ENCODE measurements around the gene FSIP1.
A peak's percentile ranks its signal among the peaks of the same experiment; 100 is the strongest.
"Not testable (repeated sequence)": the region's sequence is repeated elsewhere in the genome, so short reads cannot be mapped to it uniquely, and the experiment has no call there.

The FSIP1 gene

GRCh38 chr15:39782441-39783138, at the start of gene FSIP1:
TSS of gene FSIP1 (minus strand) at chr15:39782841. CDS start at chr15:39776524, 6,317 bp downstream.
- peak; percentile 97 for DNase-seq

- DNase-seq, result no peak
Observed at GRCh38 chr15:39830166-39830565, 47.5 kb upstream of the FSIP1 start.

- peak; percentile 55 for DNase-seq
Observed at GRCh38 chr15:39828374-39828931, 45.8 kb upstream of the FSIP1 start.

DNA sequence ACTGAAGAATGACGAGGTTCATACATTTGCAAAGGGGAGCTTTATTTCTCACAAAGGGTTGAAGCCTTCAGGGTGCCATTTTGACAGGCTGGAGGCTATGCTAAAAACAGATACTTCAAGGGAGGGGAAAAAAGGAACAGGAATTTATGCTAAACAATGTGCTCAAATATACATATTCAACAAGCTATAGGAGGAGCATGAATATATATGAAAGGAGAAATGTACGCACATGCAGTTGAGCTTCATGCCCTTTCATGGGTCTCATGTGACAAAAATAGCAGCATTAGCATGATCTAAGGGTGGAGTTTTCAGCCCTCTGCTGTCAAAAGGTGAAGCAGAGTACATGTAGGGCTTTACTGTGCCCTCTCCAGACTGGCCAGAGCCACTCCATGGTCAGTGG, 44.3 kb upstream of the FSIP1 start:
- DNase-seq, result no peak

DNA sequence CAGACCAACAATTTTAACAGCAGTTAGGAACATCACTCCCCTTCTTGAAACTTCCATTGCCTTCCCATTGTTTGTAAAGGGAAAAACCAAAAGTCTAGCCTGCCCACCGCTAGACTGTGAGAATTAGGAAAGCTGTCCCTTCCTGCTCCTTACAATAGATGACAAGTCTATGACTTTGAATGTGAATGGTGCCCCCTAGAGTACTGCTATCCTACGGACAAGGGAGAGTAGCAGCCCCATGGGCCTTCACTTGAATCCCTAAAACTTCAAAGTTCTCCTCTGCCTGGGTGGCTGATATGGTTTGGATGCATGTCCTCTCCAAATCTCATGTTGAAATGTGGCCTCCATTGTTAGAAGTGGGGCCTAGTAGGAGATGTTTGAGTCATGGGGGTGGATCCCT, 41.0 kb upstream of the FSIP1 start:
- DNase-seq, result no peak

GRCh38 chr15:39820050-39820602, 37.5 kb upstream of the FSIP1 start:
- no peak for DNase-seq

DNA sequence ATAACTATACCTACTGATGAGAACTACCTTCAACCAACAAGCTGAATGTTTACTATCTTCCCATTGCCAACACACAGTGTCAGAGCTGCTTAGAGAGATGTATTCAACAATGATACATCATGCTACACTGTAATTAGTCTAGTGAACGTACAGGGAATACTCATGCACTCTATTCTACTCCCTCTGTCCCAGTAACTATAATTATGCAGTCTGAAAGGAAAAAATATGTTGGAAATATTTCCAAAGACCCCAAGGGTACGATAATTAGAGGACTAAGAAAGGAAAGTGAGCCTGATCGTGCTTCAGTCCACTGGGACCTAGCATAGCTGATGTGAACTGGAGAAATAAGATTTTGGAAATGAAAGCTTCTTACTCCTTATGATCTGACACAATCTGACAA, 36.9 kb upstream of the FSIP1 start:
- DNase-seq, result no peak

DNA sequence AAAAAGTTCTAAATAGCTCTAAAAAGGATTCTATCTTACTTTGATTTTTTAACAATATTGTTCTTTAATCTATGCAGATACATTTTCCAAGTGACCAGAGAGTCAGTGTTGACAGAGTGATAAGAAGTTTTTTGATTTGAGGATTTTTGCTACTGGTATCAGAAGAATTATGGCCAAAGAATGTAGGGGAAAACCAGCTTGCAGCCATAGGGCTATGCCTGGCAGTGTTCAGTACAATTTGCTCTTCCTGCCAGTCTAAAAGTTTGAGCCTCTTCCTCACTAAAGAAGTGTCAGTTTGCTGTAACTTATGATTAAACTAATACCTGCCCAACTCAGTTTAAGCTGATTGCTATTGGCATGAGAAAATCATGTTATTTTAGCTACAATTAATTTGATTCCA, 35.3 kb upstream of the FSIP1 start:
- DNase-seq, result no peak

DNA sequence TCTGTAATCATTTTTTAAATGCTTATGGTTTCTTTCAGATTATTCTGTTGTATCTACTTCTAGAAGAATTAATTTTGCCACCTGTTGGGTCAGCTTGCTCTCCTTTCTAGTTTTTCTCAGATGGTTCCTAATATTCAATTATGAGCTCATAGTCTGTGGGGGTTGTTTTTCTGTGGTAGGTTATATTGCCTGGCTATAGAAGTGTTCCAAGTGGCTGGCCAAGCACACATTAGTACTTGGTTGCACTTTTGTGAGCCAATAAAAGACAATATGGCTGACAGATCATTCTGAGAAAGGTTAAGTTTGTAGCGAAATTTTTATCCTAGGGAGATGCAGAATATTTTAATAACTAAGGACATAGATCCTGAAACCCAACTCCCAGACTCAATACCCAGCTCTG, 31.8 kb upstream of the FSIP1 start:
- DNase-seq, result no peak

DNA sequence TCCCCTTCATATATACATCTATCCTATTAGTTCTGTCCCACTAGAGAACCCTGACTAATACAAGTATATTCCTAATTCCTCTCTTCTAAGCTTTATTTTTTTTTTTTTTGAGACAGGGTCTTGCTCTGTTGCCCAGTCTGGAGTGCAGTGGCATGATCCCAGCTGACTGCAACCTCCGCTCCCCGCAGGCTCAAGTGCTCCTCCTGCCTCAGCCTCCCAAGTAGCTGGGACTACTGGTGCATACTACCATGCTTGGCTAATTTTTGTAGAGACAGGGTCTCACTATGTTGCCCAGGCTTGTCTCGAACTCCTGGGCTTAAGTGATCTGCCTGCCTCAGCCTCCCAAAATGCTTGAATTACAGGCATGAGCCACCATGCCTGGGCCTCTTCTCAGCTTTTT, 30.0 kb upstream of the FSIP1 start:
- not testable (repeated sequence) for DNase-seq

- no peak for DNase-seq
Observed at GRCh38 chr15:39808909-39809308, 26.3 kb upstream of the FSIP1 start.

- no peak for DNase-seq
Observed at GRCh38 chr15:39807791-39808190, 25.1 kb upstream of the FSIP1 start.

GRCh38 chr15:39804026-39804425, 21.4 kb upstream of the FSIP1 start:
- no peak for DNase-seq

- no peak for DNase-seq
Observed at GRCh38 chr15:39803016-39803415, 20.4 kb upstream of the FSIP1 start.

- no peak for DNase-seq
Observed at GRCh38 chr15:39801641-39802309, 19.1 kb upstream of the FSIP1 start.

DNA sequence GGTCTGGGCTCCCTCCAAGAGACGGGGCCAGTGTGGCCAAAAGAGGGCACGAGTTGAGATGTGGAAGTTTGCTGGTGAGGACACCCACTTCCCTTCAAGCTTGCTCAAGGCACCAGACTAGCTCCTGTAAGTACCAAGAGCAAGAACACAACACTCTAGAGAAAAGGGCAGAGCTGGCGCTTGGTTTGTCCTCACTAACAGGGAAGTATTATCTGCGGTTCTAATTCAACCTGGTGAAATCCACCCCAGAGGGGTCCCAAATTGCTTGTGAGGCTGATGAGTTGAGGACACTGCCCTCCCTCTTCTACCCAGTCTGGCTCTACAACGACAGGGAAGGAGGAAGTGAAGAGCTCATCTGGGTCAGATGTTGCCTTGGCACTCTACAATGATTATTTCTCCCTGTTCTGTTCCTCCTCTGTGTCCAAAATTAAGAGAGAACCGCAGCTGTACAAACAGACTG, 16.9 kb upstream of the FSIP1 start:
- DNase-seq, result no peak

DNA sequence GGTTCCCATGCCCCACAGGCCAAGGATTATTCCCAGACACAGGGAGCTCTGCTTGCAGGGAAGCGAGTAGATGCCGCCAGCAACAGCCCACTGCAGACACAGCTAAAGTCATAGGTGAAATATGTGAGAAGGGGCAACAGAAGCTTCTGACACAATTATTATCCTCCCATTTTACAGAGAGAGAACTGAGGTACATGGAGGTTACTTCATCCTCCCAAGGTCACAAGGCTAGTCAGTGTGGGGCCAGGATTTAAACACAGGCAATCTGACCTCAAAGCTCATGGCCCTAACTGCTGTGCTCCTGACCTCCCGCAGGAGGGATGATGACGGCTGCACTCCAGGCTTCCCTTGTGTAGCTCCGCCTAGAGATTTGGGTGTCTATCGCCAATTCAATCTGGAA, 15.7 kb upstream of the FSIP1 start:
- no peak for DNase-seq

GRCh38 chr15:39797407-39797806, 14.8 kb upstream of the FSIP1 start:
- DNase-seq, result no peak

DNA sequence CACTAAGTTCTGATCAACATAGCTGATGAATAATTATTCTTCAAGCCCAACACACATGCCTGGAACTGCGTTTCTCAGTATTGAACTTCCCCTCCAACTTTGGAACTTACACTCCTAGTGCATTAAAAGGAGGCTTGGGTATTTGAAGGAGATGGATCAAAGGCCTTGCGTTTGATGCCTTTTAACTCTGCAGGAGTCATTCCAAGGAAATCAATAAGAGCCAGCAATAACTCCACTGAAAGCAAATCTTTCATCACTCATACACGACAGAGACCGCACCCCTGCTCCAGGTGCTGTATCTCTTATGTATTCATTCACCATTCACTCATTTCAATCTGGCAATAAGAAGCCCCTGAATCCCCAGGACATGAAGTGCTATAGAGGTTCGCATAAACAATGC, 14.0 kb upstream of the FSIP1 start:
- DNase-seq, result no peak

GRCh38 chr15:39795486-39795885, 12.8 kb upstream of the FSIP1 start:
- no peak for DNase-seq

GRCh38 chr15:39794954-39795353, 12.3 kb upstream of the FSIP1 start:
- DNase-seq, result no peak

- no peak for DNase-seq
Observed at GRCh38 chr15:39793923-39794322, 11.3 kb upstream of the FSIP1 start.

DNA sequence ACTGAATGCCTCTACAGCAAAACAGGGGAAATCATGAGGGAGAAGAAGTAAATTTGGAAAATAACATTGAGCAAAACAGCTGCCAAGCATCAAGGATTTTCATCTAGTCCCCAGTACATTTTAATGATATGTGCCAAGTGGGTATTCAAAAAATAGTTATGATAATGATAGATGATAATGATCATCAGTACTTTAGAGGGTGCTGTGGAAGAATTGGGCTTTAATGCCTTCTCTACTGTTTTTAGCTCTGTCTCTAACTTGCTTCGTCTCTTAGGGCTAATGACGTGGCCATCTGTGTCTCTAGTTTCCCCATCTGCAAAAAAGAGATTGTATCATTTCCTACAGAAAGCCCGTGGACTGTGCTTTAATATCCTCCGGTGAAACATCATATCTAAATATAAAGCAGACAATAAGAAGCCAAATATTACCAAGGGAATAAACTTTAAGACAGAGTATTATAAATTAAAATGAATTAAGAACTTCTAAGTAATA, 10.2 kb upstream of the FSIP1 start:
- no peak for DNase-seq

Measured in EL (cell line).